ENCODE results near the gene STON2. TPM values are rescaled to one million over a fixed set of nuclear protein-coding genes. Genes with fewer than 3 reads are reported as not detected.

The STON2 gene
- total and polyA plus RNA-seq, 2 of the 13 experiments (the other 11 are each of a cell fraction or from before 2014, with no cell fraction given), result 2.1 to 11.0 TPM

DNA sequence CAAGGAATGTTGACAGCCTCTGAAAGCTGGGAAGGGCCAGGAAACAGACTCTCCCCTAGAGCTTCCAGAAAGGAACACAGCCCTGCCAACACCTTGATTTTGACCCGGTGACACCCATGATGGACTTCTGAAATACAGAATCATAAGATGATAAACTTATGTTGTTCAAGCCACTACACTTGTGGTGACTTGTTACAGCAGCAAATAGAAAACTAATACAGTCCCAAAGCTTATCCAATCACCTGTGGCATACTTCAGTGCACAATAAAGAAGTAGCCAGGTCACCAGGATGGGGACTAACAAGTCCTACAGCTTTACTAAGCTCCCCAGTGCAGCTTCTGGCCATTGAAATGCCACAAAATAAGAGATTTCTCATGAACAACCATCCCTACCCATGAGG lies 5.4 kb downstream of the STON2 start:
- Histone ChIP-seq H3K9ac (ENCODE audit: insufficient read depth, low read depth, low read length) (no peak overlapping the region), H3K79me2 (ENCODE audit: insufficient read depth, low read length) (no peaks in the 10 kb centered on the region), H3K9me3 (ENCODE audit: low read length) (no peaks in the 10 kb centered on the region), H3K27ac (ENCODE audit: extremely low read length, insufficient read depth, low read length) (no peak overlapping the region), H4K20me1 (ENCODE audit: insufficient read depth, low read length) (no peaks in the 10 kb centered on the region), H3K36me3 (replicated peaks in 1 of 2; ENCODE audit: control insufficient read depth in 1 of 2, insufficient read depth in 2 of 2, low read length in 2 of 2) (peaks cover 2 to 19% of the 10 kb centered on the region in 2 experiments; a peak in 2 of 5 replicates), H3K27me3 (ENCODE audit: control insufficient read depth in 1 of 2, insufficient read depth in 2 of 2, low read length in 2 of 2) (no peaks in the 10 kb centered on the region), H3K4me2 (ENCODE audit: low read depth, low read length) (no peak overlapping the region), H2AFZ (ENCODE audit: low read length) (no peak overlapping the region), H3K4me1 (ENCODE audit: insufficient read depth, low read length) (no peaks in the 10 kb centered on the region), H3K4me3 (replicated peaks in 1 of 3; ENCODE audit: insufficient read depth in 1 of 3, low read depth in 2 of 3, low read length in 3 of 3) (no peak overlapping the region)
- ATAC-seq (no peak), FAIRE-seq (no peak), DNase-seq (ENCODE audit: low spot score) (no peak)
- in situ Hi-C loops (cut with HindIII; ENCODE audit: extremely low pct_ligation_motif_present, low pct_unique_long_range_greater_than_20kb), result no loop called here
- no peak for TF ChIP-seq RBM22 (optimal IDR thresholded peaks at IDR 0.05; ENCODE audit: low read length)
- peak; percentile 78 for TF ChIP-seq ZNF12 (CRISPR knock-in tag; IDR thresholded peaks at IDR 0.05)
- WGBS (ENCODE audit: low lambda C conversion rate), result 78% methylated on average over 1 of the region's 1 CpG
- ChIA-PET POLR2A (no interaction called here), CTCF (ENCODE audit: low intra/inter-chr PET ratio, low total read pairs) (no interaction called here)
- BruUV-seq (replicated peaks), result no TSS peak
- intact Hi-C loops (cut with micrococcal nuclease; ENCODE audit: unreplicated experiment), result no loop called here

DNA sequence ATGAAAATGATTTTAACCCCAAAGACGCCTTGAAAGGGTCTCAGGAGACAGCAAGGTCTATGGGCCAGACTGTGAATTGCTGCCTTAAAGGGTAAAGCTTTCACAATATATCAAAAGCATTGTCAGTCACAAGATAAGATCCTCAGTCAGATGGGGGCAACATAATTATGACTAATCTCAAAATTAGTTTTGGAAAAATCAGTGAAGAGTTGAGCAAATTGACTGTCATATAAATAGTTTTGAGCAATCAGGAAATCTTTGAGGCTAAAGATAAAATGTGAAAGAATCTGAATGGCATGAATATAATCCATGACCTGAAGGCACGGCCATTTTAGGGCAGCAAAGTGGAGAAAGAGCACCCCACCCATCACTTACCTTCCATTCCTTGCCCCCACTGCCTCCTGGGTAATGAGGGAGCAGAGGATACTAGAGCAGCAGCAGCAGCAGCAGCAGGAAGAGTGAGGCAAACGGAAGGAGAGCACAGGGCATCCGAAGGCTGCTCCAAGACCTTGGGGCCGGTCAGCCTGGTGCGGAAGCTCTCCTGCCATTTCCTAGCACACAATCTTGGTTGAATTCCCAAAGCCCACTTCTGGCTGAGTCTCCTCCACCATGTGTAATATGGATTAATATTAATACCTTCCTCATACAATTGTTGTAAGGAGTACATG lies 7.0 kb downstream of the STON2 start:
- no peaks in the 10 kb centered on the region for H3K27me3 ChIP-seq (ENCODE audit: control insufficient read depth in 1 of 2, insufficient read depth in 2 of 2, low read length in 2 of 2)
- no peak overlapping the region for H3K4me3 ChIP-seq (replicated peaks in 1 of 3; ENCODE audit: insufficient read depth in 1 of 3, low read depth in 2 of 3, low read length in 3 of 3)
- no TSS peak for BruUV-seq (replicated peaks)
- H2AFZ ChIP-seq (ENCODE audit: low read length), result no peak overlapping the region
- no peaks in the 10 kb centered on the region for H4K20me1 ChIP-seq (ENCODE audit: insufficient read depth, low read length)
- in situ Hi-C loops (cut with HindIII; ENCODE audit: extremely low pct_ligation_motif_present, low pct_unique_long_range_greater_than_20kb) (no loop called here), intact Hi-C loops (cut with micrococcal nuclease; ENCODE audit: unreplicated experiment) (no loop called here)
- FAIRE-seq (no peak), ATAC-seq (no peak), DNase-seq (ENCODE audit: low spot score) (no peak)
- no peak for TF ChIP-seq ZBTB43 (CRISPR knock-in tag; conservative IDR thresholded peaks at IDR 0.05)
- TF ChIP-seq, protein P1, sequence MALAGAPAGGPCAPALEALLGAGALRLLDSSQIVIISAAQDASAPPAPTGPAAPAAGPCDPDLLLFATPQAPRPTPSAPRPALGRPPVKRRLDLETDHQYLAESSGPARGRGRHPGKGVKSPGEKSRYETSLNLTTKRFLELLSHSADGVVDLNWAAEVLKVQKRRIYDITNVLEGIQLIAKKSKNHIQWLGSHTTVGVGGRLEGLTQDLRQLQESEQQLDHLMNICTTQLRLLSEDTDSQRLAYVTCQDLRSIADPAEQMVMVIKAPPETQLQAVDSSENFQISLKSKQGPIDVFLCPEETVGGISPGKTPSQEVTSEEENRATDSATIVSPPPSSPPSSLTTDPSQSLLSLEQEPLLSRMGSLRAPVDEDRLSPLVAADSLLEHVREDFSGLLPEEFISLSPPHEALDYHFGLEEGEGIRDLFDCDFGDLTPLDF (CRISPR knock-in tag; IDR thresholded peaks at IDR 0.05), result no peak
- no peak for TF ChIP-seq YY1 (IDR thresholded peaks at IDR 0.05; ENCODE audit: insufficient read depth, insufficient replicate concordance, low read depth, low read length)
- TF ChIP-seq POLR2A (IDR thresholded peaks at IDR 0.05; ENCODE audit: insufficient read depth in 1 of 2, low read depth in 2 of 2, low read length in 2 of 2), result no peak
- TF ChIP-seq SIX1 (CRISPR knock-in tag; IDR thresholded peaks at IDR 0.05; ENCODE audit: borderline replicate concordance), result no peak
- TF ChIP-seq FOXA1 (IDR thresholded peaks at IDR 0.05), result no peak
- TF ChIP-seq FOXA1 (CRISPR knock-in tag; IDR thresholded peaks at IDR 0.05), result no peak
- TF ChIP-seq HDAC6 (IDR thresholded peaks at IDR 0.05; ENCODE audit: low read depth, low read length), result no peak
- TF ChIP-seq, protein P2, sequence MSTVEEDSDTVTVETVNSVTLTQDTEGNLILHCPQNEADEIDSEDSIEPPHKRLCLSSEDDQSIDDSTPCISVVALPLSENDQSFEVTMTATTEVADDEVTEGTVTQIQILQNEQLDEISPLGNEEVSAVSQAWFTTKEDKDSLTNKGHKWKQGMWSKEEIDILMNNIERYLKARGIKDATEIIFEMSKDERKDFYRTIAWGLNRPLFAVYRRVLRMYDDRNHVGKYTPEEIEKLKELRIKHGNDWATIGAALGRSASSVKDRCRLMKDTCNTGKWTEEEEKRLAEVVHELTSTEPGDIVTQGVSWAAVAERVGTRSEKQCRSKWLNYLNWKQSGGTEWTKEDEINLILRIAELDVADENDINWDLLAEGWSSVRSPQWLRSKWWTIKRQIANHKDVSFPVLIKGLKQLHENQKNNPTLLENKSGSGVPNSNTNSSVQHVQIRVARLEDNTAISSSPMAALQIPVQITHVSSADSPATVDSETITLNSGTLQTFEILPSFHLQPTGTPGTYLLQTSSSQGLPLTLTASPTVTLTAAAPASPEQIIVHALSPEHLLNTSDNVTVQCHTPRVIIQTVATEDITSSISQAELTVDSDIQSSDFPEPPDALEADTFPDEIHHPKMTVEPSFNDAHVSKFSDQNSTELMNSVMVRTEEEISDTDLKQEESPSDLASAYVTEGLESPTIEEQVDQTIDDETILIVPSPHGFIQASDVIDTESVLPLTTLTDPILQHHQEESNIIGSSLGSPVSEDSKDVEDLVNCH (CRISPR knock-in tag; IDR thresholded peaks at IDR 0.05), result no peak
- no peak for TF ChIP-seq AHR (CRISPR knock-in tag; IDR thresholded peaks at IDR 0.05)
- no peak for TF ChIP-seq ARNT (IDR thresholded peaks at IDR 0.05)
- H3K36me3 ChIP-seq (replicated peaks in 1 of 2; ENCODE audit: control insufficient read depth in 1 of 2, insufficient read depth in 2 of 2, low read length in 2 of 2), result peaks cover 2 to 16% of the 10 kb centered on the region in 2 experiments; a peak in 2 of 5 replicates
- H3K9ac ChIP-seq (ENCODE audit: insufficient read depth, low read depth, low read length), result no peak overlapping the region
- no peaks in the 10 kb centered on the region for H3K79me2 ChIP-seq (ENCODE audit: insufficient read depth, low read length)
- POLR2A ChIA-PET, result no interaction called here
- H3K9me3 ChIP-seq (ENCODE audit: low read length), result no peaks in the 10 kb centered on the region
- CTCF ChIA-PET (ENCODE audit: low intra/inter-chr PET ratio, low total read pairs), result no interaction called here
- H3K27ac ChIP-seq (ENCODE audit: extremely low read length, insufficient read depth, low read length), result no peak overlapping the region
- H3K4me2 ChIP-seq (ENCODE audit: low read depth, low read length), result no peak overlapping the region
- H3K4me1 ChIP-seq (ENCODE audit: insufficient read depth, low read length), result no peaks in the 10 kb centered on the region
- 77% methylated on average over 6 of the region's 6 CpGs for WGBS (ENCODE audit: low lambda C conversion rate)
